Bronchial epithelial cell (primary cell): ENCODE results near the gene ZBTB48. TPM values are rescaled to one million over a fixed set of nuclear protein-coding genes. Genes with fewer than 3 reads are reported as not detected.

Experiments
- DNase-seq: peaks from one replicate; pipeline ENCODE4 v3.0.0-alpha.2; 2010; ENCODE audit warnings: low read depth
- FAIRE-seq: peaks from 2 replicates; lab custom pipeline; 2011; peaks lifted over from hg19 to GRCh38; lab: Jason Lieb, UNC
- H3K27me3 ChIP-seq: 2 replicates; pipeline ENCODE4 v1.5.1; 2011; ENCODE audit warnings: low read length; ENCODE audit not compliant: control insufficient read depth, insufficient read depth
- H3K36me3 ChIP-seq: 2 replicates; pipeline ENCODE4 v1.5.1; 2011; ENCODE audit warnings: low read length; ENCODE audit not compliant: control insufficient read depth, insufficient read depth
- H3K4me3 ChIP-seq: 2 replicates; pipeline ENCODE4 v1.5.1; 2011; ENCODE audit warnings: mild to moderate bottlenecking, low read depth, low read length, control low read depth
- CTCF ChIP-seq: IDR thresholded peaks from 2 replicates; pipeline ENCODE4 v1.5.1; 2011; ENCODE audit warnings: mild to moderate bottlenecking, moderate library complexity, low read length, control low read depth, inconsistent platforms; ENCODE audit not compliant: insufficient read depth, severe bottlenecking
- total RNA-seq: library from RNA; depleted of rRNA; stranded (reverse); fragments of >200 nt; gene quantifications from 2 replicates; pipeline ENCODE4 v1.2.1, GENCODE V29; 2014

The ZBTB48 gene
- total RNA-seq, 1 donor from 2014 or later: 19.7 TPM

GRCh38 chr1:6570100-6570499 is 9.7 kb upstream of the ZBTB48 start:
- Histone ChIP-seq H3K27me3 (no peaks in the 10 kb centered on the region), H3K4me3 (no peak overlapping the region), H3K36me3 (no peaks in the 10 kb centered on the region)
- DNase-seq (no peak), FAIRE-seq (no peak)
- no peak for TF ChIP-seq CTCF

- Histone ChIP-seq H3K36me3 (no peaks in the 10 kb centered on the region), H3K27me3 (no peaks in the 10 kb centered on the region), H3K4me3 (no peak overlapping the region)
- no peak for TF ChIP-seq CTCF
- DNase-seq (no peak), FAIRE-seq (no peak)
Measured at GRCh38 chr1:6570987-6571386, 8.8 kb upstream of the ZBTB48 start.

GRCh38 chr1:6572653-6573383 is 7.0 kb upstream of the ZBTB48 start:
- Histone ChIP-seq H3K36me3 (no peaks in the 10 kb centered on the region), H3K27me3 (no peaks in the 10 kb centered on the region), H3K4me3 (no peak overlapping the region)
- no peak for DNase-seq
- no peak for TF ChIP-seq CTCF
- no peak for FAIRE-seq

GRCh38 chr1:6574025-6574620 is 5.7 kb upstream of the ZBTB48 start:
- DNase-seq (no peak), FAIRE-seq (no peak)
- H3K36me3 ChIP-seq: no peaks in the 10 kb centered on the region

GRCh38 chr1:6574818-6575217 is 5.0 kb upstream of the ZBTB48 start:
- FAIRE-seq (no peak), DNase-seq (no peak)
- H3K27me3 ChIP-seq: no peaks in the 10 kb centered on the region
- TF ChIP-seq CTCF: no peak
- H3K36me3 ChIP-seq: no peaks in the 10 kb centered on the region
- no peak overlapping the region for H3K4me3 ChIP-seq

More at GRCh38 chr1:6574025-6574620, 5.7 kb upstream of the ZBTB48 start:
- TF ChIP-seq CTCF: no peak
- Histone ChIP-seq H3K27me3 (no peaks in the 10 kb centered on the region), H3K4me3 (no peak overlapping the region)
